ENCODE measurements around the gene GATAD2A. TPM values are rescaled to one million over a fixed set of nuclear protein-coding genes. Genes with fewer than 3 reads are reported as not detected.

The GATAD2A gene
- total RNA-seq, 2 experiments from 2014 or later = 104 to 107 TPM

DNA sequence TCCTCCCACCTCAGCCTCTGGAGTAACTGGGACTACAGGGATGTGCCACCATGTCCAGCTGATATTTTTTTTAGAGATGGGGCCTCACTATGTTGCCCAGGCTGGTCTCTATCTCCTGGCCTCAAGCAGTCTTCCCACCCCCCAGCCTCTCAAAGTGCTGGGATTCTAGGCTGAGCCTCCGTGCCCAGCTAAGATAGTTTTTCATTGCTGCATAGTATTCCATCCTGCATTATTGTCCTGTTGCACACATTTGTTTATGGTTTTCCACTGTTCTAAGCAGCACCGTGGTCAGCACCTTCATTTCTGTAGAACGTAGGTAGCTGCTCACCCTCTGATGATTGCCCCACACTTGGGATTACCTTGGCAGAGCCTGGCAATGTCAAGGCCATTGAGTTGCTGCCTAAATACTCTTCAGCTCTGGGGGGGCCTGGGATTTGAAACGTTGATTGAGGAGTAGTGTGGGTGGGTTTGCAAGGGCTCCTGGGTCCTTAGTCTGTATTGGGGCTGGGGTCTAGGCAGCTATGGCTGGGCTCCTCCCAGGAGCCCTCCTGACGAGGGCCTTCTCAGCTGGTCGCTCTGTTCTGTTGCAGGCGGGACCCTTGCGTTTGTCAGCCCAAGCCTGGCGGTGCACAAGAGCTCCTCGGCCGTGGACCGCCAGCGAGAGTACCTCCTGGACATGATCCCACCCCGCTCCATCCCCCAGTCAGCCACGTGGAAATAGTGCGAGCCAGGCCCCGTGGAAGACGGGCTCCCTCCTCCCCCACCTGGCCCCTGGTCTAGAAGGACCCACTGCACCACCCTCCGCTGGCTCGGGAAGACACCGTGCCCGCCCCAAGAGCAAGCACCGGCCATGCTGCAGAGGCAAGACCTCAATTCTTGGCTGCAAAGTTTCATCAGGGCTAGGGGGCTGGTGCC, 99.5 kb downstream of the GATAD2A start:
- intact Hi-C loops (cut with DNase I, micrococcal nuclease) = no loop called here
- Histone ChIP-seq H3K4me3 (ENCODE audit: low read length) (no peak overlapping the region), H3K27ac (ENCODE audit: low read depth in 1 of 2, low read length in 2 of 2) (no peak overlapping the region), H3K27me3 (ENCODE audit: control insufficient read depth in 1 of 2, insufficient read depth in 2 of 2, low read length in 2 of 2) (no peaks in the 10 kb centered on the region), H3K9me3 (ENCODE audit: control insufficient read depth in 1 of 2, insufficient read depth in 1 of 2, low read length in 2 of 2) (no peaks in the 10 kb centered on the region), H3K36me3 (ENCODE audit: insufficient read depth, low read length) (peaks cover 72% of the 10 kb centered on the region), H3K4me1 (ENCODE audit: insufficient read depth, low read length) (no peaks in the 10 kb centered on the region)
- Mint-ChIP-seq H3K4me1 (ENCODE audit: low read depth) (no peaks in the 10 kb centered on the region), H3K27ac (no peak overlapping the region), H3K9me3 (no peaks in the 10 kb centered on the region), H3K4me3 (no peak overlapping the region), H3K36me3 (ENCODE audit: low read depth) (peaks cover 75% of the 10 kb centered on the region), H3K27me3 (no peaks in the 10 kb centered on the region)
- ChIA-PET POLR2A (interaction anchor here (0.6 kb wide), 1 partner anchor 12 kb away, joined by 3 read pairs; no protein-coding TSS in a partner anchor), CTCF (no interaction called here)
- DNase-seq = no peak
- TF ChIP-seq, protein P1, sequence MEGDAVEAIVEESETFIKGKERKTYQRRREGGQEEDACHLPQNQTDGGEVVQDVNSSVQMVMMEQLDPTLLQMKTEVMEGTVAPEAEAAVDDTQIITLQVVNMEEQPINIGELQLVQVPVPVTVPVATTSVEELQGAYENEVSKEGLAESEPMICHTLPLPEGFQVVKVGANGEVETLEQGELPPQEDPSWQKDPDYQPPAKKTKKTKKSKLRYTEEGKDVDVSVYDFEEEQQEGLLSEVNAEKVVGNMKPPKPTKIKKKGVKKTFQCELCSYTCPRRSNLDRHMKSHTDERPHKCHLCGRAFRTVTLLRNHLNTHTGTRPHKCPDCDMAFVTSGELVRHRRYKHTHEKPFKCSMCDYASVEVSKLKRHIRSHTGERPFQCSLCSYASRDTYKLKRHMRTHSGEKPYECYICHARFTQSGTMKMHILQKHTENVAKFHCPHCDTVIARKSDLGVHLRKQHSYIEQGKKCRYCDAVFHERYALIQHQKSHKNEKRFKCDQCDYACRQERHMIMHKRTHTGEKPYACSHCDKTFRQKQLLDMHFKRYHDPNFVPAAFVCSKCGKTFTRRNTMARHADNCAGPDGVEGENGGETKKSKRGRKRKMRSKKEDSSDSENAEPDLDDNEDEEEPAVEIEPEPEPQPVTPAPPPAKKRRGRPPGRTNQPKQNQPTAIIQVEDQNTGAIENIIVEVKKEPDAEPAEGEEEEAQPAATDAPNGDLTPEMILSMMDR (IDR thresholded peaks at IDR 0.05) = no peak
- no peak for ATAC-seq (ENCODE audit: poor library complexity)

DNA sequence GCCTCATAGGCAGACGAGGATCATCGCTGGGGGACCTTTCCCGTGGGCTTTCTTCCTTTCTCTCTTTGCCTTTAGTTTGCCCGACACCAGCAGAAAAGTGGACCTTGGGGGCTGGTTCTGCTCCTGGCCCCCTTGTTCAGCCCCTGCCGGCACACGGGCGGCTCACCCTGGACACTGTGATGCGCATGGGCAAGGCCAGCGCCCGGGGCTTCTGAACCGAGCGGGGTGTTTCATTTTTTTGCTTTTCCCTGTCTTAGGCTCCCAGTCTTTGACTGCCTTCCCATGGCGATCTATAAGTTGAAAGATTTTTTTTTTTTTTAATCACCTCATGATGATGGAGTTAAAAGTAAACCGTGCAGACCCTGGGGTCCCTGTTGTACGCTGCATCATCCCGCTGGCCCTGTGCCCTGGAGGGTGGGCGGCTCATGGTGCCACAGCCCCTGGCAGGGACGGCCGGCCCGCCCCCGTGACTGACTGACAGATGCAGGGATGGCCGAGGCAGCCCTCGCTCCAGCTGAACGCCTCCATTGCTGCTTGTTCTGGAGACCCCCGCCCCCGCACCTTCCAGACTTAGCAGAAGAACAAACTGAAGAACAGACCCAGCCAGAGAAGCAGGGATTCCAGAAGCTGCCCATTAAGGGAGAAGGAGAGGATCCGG, 100.3 kb downstream of the GATAD2A start:
- Histone ChIP-seq H3K27ac (ENCODE audit: low read depth in 1 of 2, low read length in 2 of 2) (no peak overlapping the region), H3K27me3 (ENCODE audit: control insufficient read depth in 1 of 2, insufficient read depth in 2 of 2, low read length in 2 of 2) (no peaks in the 10 kb centered on the region), H3K9me3 (ENCODE audit: control insufficient read depth in 1 of 2, insufficient read depth in 1 of 2, low read length in 2 of 2) (no peaks in the 10 kb centered on the region), H3K4me1 (ENCODE audit: insufficient read depth, low read length) (no peaks in the 10 kb centered on the region), H3K36me3 (ENCODE audit: insufficient read depth, low read length) (peaks cover 64% of the 10 kb centered on the region), H3K4me3 (ENCODE audit: low read length) (no peak overlapping the region)
- TF ChIP-seq, protein P1 (IDR thresholded peaks at IDR 0.05) = no peak
- POLR2A ChIA-PET = no interaction called here
- Mint-ChIP-seq H3K27ac (no peak overlapping the region), H3K4me1 (ENCODE audit: low read depth) (no peaks in the 10 kb centered on the region), H3K27me3 (no peaks in the 10 kb centered on the region), H3K36me3 (ENCODE audit: low read depth) (peaks cover 69% of the 10 kb centered on the region), H3K4me3 (no peak overlapping the region), H3K9me3 (no peaks in the 10 kb centered on the region)
- intact Hi-C loops (cut with DNase I, micrococcal nuclease) = no loop called here
- ATAC-seq (ENCODE audit: poor library complexity) = no peak
- no peak for DNase-seq
- CTCF ChIA-PET = no interaction called here

DNA sequence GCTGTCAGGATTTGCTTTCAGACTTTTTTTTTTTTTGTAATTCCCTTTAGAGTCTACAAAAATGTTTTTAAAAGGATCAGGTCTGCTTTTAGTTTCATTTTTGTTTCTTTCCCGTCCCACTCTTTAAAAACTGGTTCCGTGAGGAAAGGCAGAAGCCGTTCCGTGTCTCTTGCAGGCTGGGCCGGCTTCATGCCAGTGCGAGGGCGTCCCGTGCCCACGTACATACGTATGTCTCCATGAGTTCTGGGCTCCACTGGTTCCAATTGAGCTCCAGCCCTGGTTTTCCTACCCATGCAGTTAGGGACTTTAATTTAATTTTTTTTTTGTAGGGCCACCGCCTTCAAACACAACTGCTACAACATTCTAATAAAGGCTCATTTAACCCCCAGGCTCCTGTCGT, 101.1 kb downstream of the GATAD2A start:
- intact Hi-C loops (cut with DNase I, micrococcal nuclease) = no loop called here
- Mint-ChIP-seq H3K27ac (no peak overlapping the region), H3K27me3 (no peaks in the 10 kb centered on the region), H3K4me3 (no peak overlapping the region), H3K9me3 (no peaks in the 10 kb centered on the region), H3K36me3 (ENCODE audit: low read depth) (peaks cover 62% of the 10 kb centered on the region), H3K4me1 (ENCODE audit: low read depth) (no peaks in the 10 kb centered on the region)
- no peaks in the 10 kb centered on the region for H3K4me1 ChIP-seq (ENCODE audit: insufficient read depth, low read length)
- ChIA-PET POLR2A (interaction anchor here (1.1 kb wide), 1 partner anchor 9 kb away, joined by 3 read pairs; the partner anchor contains the start of genes NDUFA13 and TSSK6), CTCF (no interaction called here)
- no peak for DNase-seq
- TF ChIP-seq, protein P1 (IDR thresholded peaks at IDR 0.05) = no peak
- H3K27ac ChIP-seq (ENCODE audit: low read depth in 1 of 2, low read length in 2 of 2) = no peak overlapping the region
- H3K9me3 ChIP-seq (ENCODE audit: control insufficient read depth in 1 of 2, insufficient read depth in 1 of 2, low read length in 2 of 2) = no peaks in the 10 kb centered on the region
- no peak for ATAC-seq (ENCODE audit: poor library complexity)
- H3K27me3 ChIP-seq (ENCODE audit: control insufficient read depth in 1 of 2, insufficient read depth in 2 of 2, low read length in 2 of 2) = no peaks in the 10 kb centered on the region
- peaks cover 57% of the 10 kb centered on the region for H3K36me3 ChIP-seq (ENCODE audit: insufficient read depth, low read length)
- H3K4me3 ChIP-seq (ENCODE audit: low read length) = no peak overlapping the region

Data from CD4-positive, alpha-beta T cell (primary cell).